Mesodermal cell (in vitro differentiated cells): Measurements from ENCODE around the gene ZNF544.
"Not testable (repeated sequence)": the region's sequence is repeated elsewhere in the genome, so short reads cannot be mapped to it uniquely, and the experiment has no call there.

Source experiments
- H3K27ac ChIP-seq: 2 replicates; pipeline ENCODE4 v1.7.0; 2013; ENCODE audit warnings: mild to moderate bottlenecking, low read depth, low read length, moderate library complexity; ENCODE audit not compliant: severe bottlenecking
- H3K36me3 ChIP-seq: 2 replicates; pipeline ENCODE4 v1.7.1; 2013; ENCODE audit warnings: mild to moderate bottlenecking, low read length, moderate library complexity; ENCODE audit not compliant: control insufficient read depth, insufficient read depth
- H3K4me1 ChIP-seq: one replicate; pipeline ENCODE4 v1.7.1; 2013; ENCODE audit warnings: mild to moderate bottlenecking, low read length; ENCODE audit not compliant: insufficient read depth, control insufficient read depth, poor library complexity, severe bottlenecking
- H3K4me3 ChIP-seq: 2 replicates; pipeline ENCODE4 v1.7.0; 2013; ENCODE audit warnings: low read length, control low read depth, mild to moderate bottlenecking; ENCODE audit not compliant: insufficient read depth, poor library complexity, severe bottlenecking; ENCODE audit errors: extremely low read depth
- H3K9me3 ChIP-seq: 2 replicates; pipeline ENCODE4 v1.7.1; 2013; ENCODE audit warnings: mild to moderate bottlenecking, low read length, moderate library complexity; ENCODE audit not compliant: control insufficient read depth
- WGBS, 2 experiments: methylation state at CpG; one replicate each; pipeline ENCODE4 v1.1.5; 2013; ENCODE audit warnings: missing lambda C conversion rate in 2 of 2; ENCODE audit not compliant: insufficient coverage in 2 of 2; 5-methylcytosine and 5-hydroxymethylcytosine counted together

ZNF544 gene

DNA sequence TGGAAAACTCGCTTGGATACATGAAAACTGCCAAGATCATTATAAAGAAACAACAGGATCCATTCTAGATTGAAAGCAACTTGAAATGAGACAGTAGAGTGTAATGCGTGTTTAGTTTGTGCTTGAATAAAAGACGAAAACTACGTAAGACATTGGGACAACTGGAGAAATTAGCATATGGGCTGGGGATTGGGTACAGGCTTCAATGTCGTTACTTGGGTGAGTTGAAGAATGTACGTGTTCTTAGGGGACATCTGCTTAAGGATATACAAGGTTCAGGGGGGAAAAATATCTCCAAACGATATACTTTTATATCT is 76.0 kb downstream of the ZNF544 start:
- no peaks in the 10 kb centered on the region for H3K4me1 ChIP-seq
- H3K9me3 ChIP-seq: peaks cover 3% of the 10 kb centered on the region
- peak overlapping the region; percentile 91 for H3K27ac ChIP-seq
- peak overlapping the region; percentile 91 for H3K4me3 ChIP-seq
- peaks cover 68% of the 10 kb centered on the region for H3K36me3 ChIP-seq
- 17 to 35% methylated on average over 5 of the region's 7 CpGs for WGBS, 2 experiments

GRCh38 chr19:58305065-58305931 is 76.6 kb downstream of the ZNF544 start, which contains the start of gene ERVK3-1:
Gene ERVK3-1 (plus strand): TSS chr19:58305377. CDS start chr19:58312169, 6,792 bp downstream.
- Histone ChIP-seq H3K4me1 (no peaks in the 10 kb centered on the region), H3K9me3 (peaks cover 3% of the 10 kb centered on the region), H3K36me3 (peaks cover 67% of the 10 kb centered on the region), H3K27ac (peak within 1 kb of the TSS; percentile 91), H3K4me3 (peak within 1 kb of the TSS; percentile 91)
- 1% methylated on average over 44 to 46 of the region's 55 CpGs for WGBS, 2 experiments

DNA sequence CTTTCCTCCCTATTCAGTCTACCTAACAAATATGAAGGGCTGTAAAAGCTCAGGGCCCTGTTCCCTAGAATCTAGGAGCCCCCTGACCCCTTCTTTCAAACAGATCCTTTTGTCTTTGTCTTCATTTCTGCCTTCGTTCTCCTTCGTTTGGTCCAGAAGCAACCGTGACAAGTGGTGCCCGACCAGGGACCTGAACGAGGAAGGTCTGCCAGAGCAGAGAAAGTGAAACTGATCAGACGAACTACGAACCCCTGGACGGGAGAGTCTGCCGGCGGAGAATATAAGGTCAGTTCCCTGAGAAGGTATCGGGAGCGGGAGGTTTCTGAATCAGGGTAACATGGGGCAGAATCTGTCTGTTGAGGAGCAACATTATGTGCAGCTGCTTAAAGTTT is 77.2 kb downstream of the ZNF544 start:
- Histone ChIP-seq H3K36me3 (peaks cover 61% of the 10 kb centered on the region), H3K4me1 (no peaks in the 10 kb centered on the region), H3K9me3 (peaks cover 3% of the 10 kb centered on the region), H3K4me3 (peak overlapping the region; percentile 91), H3K27ac (peak overlapping the region; percentile 91)
- WGBS, 2 experiments: 77 to 82% methylated on average over 10 to 12 of the region's 12 CpGs

- Histone ChIP-seq H3K27ac (no peak overlapping the region), H3K36me3 (peaks cover 65% of the 10 kb centered on the region)
- 100% methylated on average over 1 to 4 of the region's 4 CpGs for WGBS, 2 experiments
Observed at GRCh38 chr19:58307736-58308135, 79.0 kb downstream of the ZNF544 start.

DNA sequence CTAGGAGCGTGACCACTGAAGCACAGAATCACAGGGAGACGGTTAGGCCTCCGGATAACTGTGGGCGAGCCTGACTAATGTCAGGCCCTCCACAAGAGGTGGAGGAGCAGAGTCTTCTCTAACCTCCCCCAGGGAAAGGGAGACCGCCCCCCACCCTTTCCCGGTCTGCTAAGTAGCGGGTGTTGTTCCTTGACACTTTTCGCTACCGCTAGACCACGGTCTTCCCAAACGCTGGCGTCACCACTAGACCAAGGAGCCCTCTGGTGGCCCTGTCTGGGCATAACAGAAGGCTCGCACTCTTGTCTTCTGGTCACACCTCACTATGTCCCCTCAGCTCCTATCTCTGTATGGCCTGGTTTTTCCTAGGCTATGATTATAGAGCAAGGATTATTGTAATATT is 82.0 kb downstream of the ZNF544 start:
- WGBS, 2 experiments: 70 to 94% methylated on average over 3 to 5 of the region's 13 CpGs
- not testable (repeated sequence) for H3K4me3 ChIP-seq, H3K4me1 ChIP-seq, H3K27ac ChIP-seq, H3K9me3 ChIP-seq
- peaks cover 93% of the 10 kb centered on the region for H3K36me3 ChIP-seq

More at GRCh38 chr19:58307736-58308135, 79.0 kb downstream of the ZNF544 start:
- Histone ChIP-seq H3K4me1 (no peaks in the 10 kb centered on the region), H3K4me3 (no peak overlapping the region), H3K9me3 (peaks cover 3% of the 10 kb centered on the region)

DNA sequence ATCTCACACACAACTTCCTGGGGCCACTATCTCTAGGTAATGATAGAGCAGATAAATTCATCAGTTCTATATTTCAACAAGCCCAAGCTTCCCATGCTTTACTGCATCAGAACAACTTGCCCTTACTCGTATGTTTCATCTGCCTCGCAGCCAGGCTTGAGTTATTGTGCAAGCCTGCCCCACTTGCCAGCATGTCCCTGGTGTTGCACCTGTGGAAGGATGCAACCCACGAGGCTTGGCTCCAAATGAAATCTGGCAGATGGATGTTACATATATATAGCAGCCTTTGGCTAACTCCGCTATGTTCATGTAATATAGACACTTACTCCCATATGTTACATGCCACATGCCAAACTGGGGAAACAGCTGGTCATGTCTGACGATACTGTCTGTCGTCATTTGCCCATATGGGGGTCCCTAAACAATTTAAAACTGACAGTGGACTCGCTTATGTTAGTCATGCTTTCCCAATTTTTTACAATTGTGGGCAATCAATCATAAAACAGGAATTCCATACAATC is 82.7 kb downstream of the ZNF544 start:
- Histone ChIP-seq H3K4me3 (no peak overlapping the region), H3K9me3 (peaks cover 3% of the 10 kb centered on the region), H3K27ac (no peak overlapping the region), H3K4me1 (no peaks in the 10 kb centered on the region), H3K36me3 (peaks cover 93% of the 10 kb centered on the region)
- 88 to 94% methylated on average over 4 to 5 of the region's 7 CpGs for WGBS, 2 experiments
